Nephron progenitor cell (in vitro differentiated cells): Measurements from ENCODE around the gene SETD1A.

ENCODE experiments used
- DNase-seq: peaks from one replicate; pipeline ENCODE4 v3.0.0; 2021
- H3K27ac Mint-ChIP-seq: 2 replicates; pipeline ENCODE4 v1.8.0; 2021; ENCODE audit warnings: mild to moderate bottlenecking, moderate library complexity, mixed read lengths
- H3K27me3 Mint-ChIP-seq: 2 replicates; pipeline ENCODE4 v1.8.0; 2021; ENCODE audit warnings: mild to moderate bottlenecking, low read depth, mixed read lengths; ENCODE audit not compliant: poor library complexity
- H3K36me3 Mint-ChIP-seq: 2 replicates; pipeline ENCODE4 v1.8.0; 2021; ENCODE audit warnings: low read depth, mixed read lengths
- H3K4me1 Mint-ChIP-seq: 2 replicates; pipeline ENCODE4 v1.8.0; 2021; ENCODE audit warnings: mixed read lengths
- H3K4me3 Mint-ChIP-seq: 2 replicates; pipeline ENCODE4 v1.8.0; 2021; ENCODE audit warnings: mild to moderate bottlenecking, moderate library complexity, mixed read lengths
- H3K9me3 Mint-ChIP-seq: 2 replicates; pipeline ENCODE4 v1.8.0; 2021; ENCODE audit warnings: mild to moderate bottlenecking, moderate library complexity, mixed read lengths
- TF ChIP-seq, protein P1 (sequence below): fragments of 200-600 bp; sonication (generic); IDR thresholded peaks from 2 replicates; pipeline ENCODE4 v1.5.0; 2021; ENCODE audit warnings: antibody characterized with exemption

Gene SETD1A

DNA sequence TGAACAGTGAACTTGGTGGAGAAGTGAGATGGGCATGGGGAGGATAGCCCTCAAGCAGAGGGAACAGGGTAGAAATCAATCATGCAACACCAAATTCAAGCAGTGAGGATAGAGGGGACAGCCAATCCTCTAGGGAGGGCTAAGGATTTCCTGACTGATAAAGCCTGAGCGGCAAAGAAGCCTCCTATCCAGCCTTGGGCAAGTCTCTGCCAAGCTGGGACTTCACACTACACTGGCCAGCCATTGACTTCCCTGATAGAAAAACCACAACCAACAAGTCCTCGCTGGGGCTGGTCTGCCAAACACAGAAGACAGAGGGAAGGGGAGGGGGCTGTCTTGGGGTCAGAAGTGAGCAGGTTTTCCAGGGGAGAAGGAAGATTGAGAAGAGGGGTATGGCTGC, 36.7 kb upstream of the SETD1A start:
- Mint-ChIP-seq H3K36me3 (peaks cover under 1% of the 10 kb centered on the region), H3K27me3 (peaks cover 3% of the 10 kb centered on the region), H3K4me1 (peaks cover 23% of the 10 kb centered on the region), H3K4me3 (peak overlapping the region; percentile 96), H3K9me3 (no peaks in the 10 kb centered on the region), H3K27ac (peak overlapping the region; percentile 41)
- no peak for DNase-seq
- TF ChIP-seq, protein P1, sequence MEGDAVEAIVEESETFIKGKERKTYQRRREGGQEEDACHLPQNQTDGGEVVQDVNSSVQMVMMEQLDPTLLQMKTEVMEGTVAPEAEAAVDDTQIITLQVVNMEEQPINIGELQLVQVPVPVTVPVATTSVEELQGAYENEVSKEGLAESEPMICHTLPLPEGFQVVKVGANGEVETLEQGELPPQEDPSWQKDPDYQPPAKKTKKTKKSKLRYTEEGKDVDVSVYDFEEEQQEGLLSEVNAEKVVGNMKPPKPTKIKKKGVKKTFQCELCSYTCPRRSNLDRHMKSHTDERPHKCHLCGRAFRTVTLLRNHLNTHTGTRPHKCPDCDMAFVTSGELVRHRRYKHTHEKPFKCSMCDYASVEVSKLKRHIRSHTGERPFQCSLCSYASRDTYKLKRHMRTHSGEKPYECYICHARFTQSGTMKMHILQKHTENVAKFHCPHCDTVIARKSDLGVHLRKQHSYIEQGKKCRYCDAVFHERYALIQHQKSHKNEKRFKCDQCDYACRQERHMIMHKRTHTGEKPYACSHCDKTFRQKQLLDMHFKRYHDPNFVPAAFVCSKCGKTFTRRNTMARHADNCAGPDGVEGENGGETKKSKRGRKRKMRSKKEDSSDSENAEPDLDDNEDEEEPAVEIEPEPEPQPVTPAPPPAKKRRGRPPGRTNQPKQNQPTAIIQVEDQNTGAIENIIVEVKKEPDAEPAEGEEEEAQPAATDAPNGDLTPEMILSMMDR: no peak

GRCh38 chr16:30921459-30921747, 36.2 kb upstream of the SETD1A start:
- Mint-ChIP-seq H3K4me3 (peak overlapping the region; percentile 96), H3K36me3 (peaks cover 6% of the 10 kb centered on the region), H3K4me1 (peaks cover 28% of the 10 kb centered on the region), H3K9me3 (no peaks in the 10 kb centered on the region), H3K27me3 (peaks cover 3% of the 10 kb centered on the region), H3K27ac (peak overlapping the region; percentile 99)
- TF ChIP-seq, protein P1: no peak
- no peak for DNase-seq

GRCh38 chr16:30921748-30922419, 35.7 kb upstream of the SETD1A start:
- TF ChIP-seq, protein P1: peak; percentile 87
- peak; percentile 97 for DNase-seq
- no peaks in the 10 kb centered on the region for H3K9me3 Mint-ChIP-seq
- H3K27me3 Mint-ChIP-seq: peaks cover 3% of the 10 kb centered on the region
- H3K27ac Mint-ChIP-seq: peak overlapping the region; percentile 99
- peaks cover 7% of the 10 kb centered on the region for H3K36me3 Mint-ChIP-seq
- peaks cover 33% of the 10 kb centered on the region for H3K4me1 Mint-ChIP-seq
- peak overlapping the region; percentile 96 for H3K4me3 Mint-ChIP-seq

DNA sequence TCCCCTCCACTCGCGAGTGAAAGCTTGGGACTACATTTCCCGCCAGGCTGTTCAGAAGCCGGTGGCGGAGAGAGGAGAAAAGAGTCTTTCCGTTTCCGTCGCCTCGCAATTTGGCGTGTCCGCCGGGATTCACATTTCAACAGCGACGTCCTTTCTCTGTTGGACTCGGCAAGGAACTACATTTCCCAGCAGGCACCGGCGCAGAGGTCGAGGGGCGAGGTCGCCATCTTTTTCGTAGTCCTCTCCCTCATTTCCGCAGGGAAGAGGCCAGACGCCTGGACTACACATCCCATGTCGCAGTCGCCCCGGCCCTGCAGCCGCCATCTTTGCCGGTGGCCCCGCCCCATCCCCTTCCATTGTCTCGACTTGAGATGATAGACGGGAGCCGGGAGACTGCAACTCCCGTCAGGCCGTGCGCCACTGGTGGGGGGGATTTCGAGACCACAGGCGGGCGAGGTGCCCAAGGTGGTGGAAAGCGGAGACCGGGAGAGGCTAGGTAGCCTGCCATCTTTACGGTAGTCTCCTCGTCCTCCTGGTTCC, 35.1 kb upstream of the SETD1A start:
- peak overlapping the region; percentile 96 for H3K4me3 Mint-ChIP-seq
- peak; percentile 99 for DNase-seq

DNA sequence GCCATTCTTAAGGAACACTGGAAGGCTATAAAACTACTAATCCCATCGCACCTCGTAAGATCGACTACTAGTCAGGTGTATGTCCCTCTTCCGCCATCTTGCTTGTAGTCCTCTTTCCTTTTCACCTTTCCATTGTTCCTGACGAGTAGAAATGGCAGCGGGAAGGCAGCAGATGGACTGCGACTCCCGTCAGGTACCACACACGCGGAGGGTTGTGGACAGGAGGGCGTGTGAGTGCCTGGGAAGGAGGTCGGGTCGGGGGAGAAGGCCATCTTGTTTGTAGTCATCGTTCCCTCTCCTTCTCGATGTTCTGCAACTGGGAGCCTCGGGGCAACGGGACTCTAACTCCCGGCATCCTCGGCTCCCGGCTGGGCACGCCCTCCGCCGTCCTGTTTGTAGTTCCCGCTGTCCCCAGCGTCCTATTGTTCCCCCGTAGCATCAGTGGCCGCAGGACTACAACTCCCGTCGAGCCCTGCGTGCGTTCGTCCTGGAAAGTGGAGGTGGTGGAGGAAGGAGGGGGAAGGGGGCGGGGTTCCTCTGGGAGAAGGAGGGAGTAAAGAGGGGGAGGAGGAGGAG, 34.5 kb upstream of the SETD1A start:
- DNase-seq: peak; percentile 98
- H3K27me3 Mint-ChIP-seq: peaks cover 3% of the 10 kb centered on the region
- H3K36me3 Mint-ChIP-seq: peaks cover 7% of the 10 kb centered on the region
- H3K4me1 Mint-ChIP-seq: peaks cover 38% of the 10 kb centered on the region
- peak overlapping the region; percentile 96 for H3K4me3 Mint-ChIP-seq
- peak overlapping the region; percentile 100 for H3K27ac Mint-ChIP-seq
- TF ChIP-seq, protein P1: no peak
- no peaks in the 10 kb centered on the region for H3K9me3 Mint-ChIP-seq

More for the DNA sequence above, 35.1 kb upstream of the SETD1A start:
- peaks cover 38% of the 10 kb centered on the region for H3K4me1 Mint-ChIP-seq
- peak overlapping the region; percentile 100 for H3K27ac Mint-ChIP-seq
- TF ChIP-seq, protein P1: no peak
- no peaks in the 10 kb centered on the region for H3K9me3 Mint-ChIP-seq
- peaks cover 3% of the 10 kb centered on the region for H3K27me3 Mint-ChIP-seq
- peaks cover 7% of the 10 kb centered on the region for H3K36me3 Mint-ChIP-seq
